ENCODE results near the gene C1orf167. TPM values are rescaled to one million over a fixed set of nuclear protein-coding genes. Genes with fewer than 3 reads are reported as not detected.

The C1orf167 gene
- total and polyA plus RNA-seq, 8 donors: 0.24 to 14.4 (median 0.64) TPM; not detected in 3

- no peak for TF ChIP-seq CTCF (IDR thresholded peaks at IDR 0.05)
- Histone ChIP-seq H3K4me3 (no peak overlapping the region), H3K9me3 (no peaks in the 10 kb centered on the region), H3K36me3 (no peaks in the 10 kb centered on the region), H3K4me1 (peaks cover 8 to 10% of the 10 kb centered on the region in 2 donors), H3K27me3 (no peaks in the 10 kb centered on the region), H3K27ac (no peak overlapping the region)
- intact Hi-C loops (cut with DNase I): no loop called here
- no peak for ATAC-seq
- DNase-seq: peak in 1 of 4 donors; percentile 16
Measured at GRCh38 chr1:11780380-11781147, 18.6 kb downstream of the C1orf167 start.

- no peaks in the 10 kb centered on the region for H3K36me3 ChIP-seq
- H3K27ac ChIP-seq: no peak overlapping the region
- peaks cover 10 to 16% of the 10 kb centered on the region in 2 donors for H3K4me1 ChIP-seq
- DNase-seq: no peak
- no peak for ATAC-seq
- no peak for TF ChIP-seq CTCF (IDR thresholded peaks at IDR 0.05)
- no peaks in the 10 kb centered on the region for H3K9me3 ChIP-seq
- H3K4me3 ChIP-seq: no peak overlapping the region
- no peaks in the 10 kb centered on the region for H3K27me3 ChIP-seq
- intact Hi-C loops (cut with DNase I): no loop called here
Measured at GRCh38 chr1:11781297-11781696, 19.3 kb downstream of the C1orf167 start.

GRCh38 chr1:11782127-11782708, 20.2 kb downstream of the C1orf167 start:
- intact Hi-C loops (cut with DNase I): no loop called here
- no peak for TF ChIP-seq CTCF (IDR thresholded peaks at IDR 0.05)
- ATAC-seq: no peak
- H3K4me1 ChIP-seq: peaks cover 17 to 23% of the 10 kb centered on the region in 2 donors
- no peaks in the 10 kb centered on the region for H3K36me3 ChIP-seq
- H3K27me3 ChIP-seq: no peaks in the 10 kb centered on the region
- DNase-seq: no peak
- no peak overlapping the region for H3K4me3 ChIP-seq
- H3K27ac ChIP-seq: no peak overlapping the region
- no peaks in the 10 kb centered on the region for H3K9me3 ChIP-seq

- DNase-seq (no peak), ATAC-seq (no peak)
- Histone ChIP-seq H3K27me3 (no peaks in the 10 kb centered on the region), H3K27ac (no peak overlapping the region), H3K4me1 (peaks cover 31 to 36% of the 10 kb centered on the region in 2 donors), H3K36me3 (no peaks in the 10 kb centered on the region), H3K9me3 (no peaks in the 10 kb centered on the region), H3K4me3 (no peak overlapping the region)
- no peak for TF ChIP-seq CTCF (IDR thresholded peaks at IDR 0.05)
- intact Hi-C loops (cut with DNase I): no loop called here
Measured at GRCh38 chr1:11783556-11783955, 21.6 kb downstream of the C1orf167 start.

- H3K9me3 ChIP-seq: no peaks in the 10 kb centered on the region
- no peak for TF ChIP-seq CTCF (IDR thresholded peaks at IDR 0.05)
- H3K4me3 ChIP-seq: peak overlapping the region in 1 of 2 donors; percentile 5
- peaks cover 0 to 8% of the 10 kb centered on the region in 2 donors for H3K36me3 ChIP-seq
- no peak for DNase-seq
- H3K27me3 ChIP-seq: no peaks in the 10 kb centered on the region
- peak overlapping the region; percentile 55 to 63 for H3K27ac ChIP-seq
- intact Hi-C loops (cut with DNase I): no loop called here
- peaks cover 39 to 45% of the 10 kb centered on the region in 2 donors for H3K4me1 ChIP-seq
- no peak for ATAC-seq
Measured at GRCh38 chr1:11784256-11784992, 22.4 kb downstream of the C1orf167 start.
